ENCODE results near the gene KLC4. TPM values are rescaled to one million over a fixed set of nuclear protein-coding genes. Genes with fewer than 3 reads are reported as not detected.

The KLC4 gene
- total and polyA plus RNA-seq, 2 experiments from 2014 or later: 10.4 to 15.0 TPM

DNA sequence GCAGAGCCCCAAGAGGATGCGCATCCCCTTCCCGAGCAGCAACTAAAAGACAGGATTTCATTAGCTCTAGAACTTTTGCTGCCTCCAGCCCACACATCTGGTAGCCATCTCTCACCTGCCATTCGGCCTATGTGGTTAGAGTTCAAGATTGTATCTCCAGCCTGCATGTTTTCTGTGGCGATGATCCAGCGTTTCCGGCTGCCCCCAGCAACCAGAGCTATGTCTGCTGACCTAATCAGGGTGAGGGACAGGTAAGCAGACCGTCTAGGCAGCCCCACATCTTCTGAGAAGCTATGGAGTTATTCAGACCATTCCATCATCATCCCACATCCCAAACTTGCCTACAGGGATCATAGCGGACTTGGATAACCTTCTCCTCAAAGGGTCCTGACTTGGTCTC, 3.5 kb upstream of the KLC4 start:
- DNase-seq: no peak
- peaks cover 55% of the 10 kb centered on the region for H3K79me2 ChIP-seq (ENCODE audit: insufficient read depth)

DNA sequence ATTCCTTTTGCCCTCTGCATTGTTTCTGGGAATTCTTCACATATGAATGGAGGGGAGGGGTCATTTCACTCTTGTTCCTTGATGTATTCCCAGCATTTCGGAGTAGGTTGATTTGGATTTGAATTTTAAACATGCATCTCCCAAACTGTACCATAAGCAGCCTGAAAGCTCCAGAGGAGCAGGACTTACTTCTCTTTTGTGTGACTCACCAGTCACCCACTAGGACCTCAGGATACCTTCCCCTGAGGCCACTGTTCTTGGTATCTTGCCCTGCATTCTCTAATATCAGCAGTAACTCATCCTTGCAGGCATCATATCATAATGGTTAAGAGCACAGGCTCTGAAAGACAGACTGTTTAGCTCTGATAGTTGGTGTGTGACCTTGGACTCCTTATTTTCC, 900 bp upstream of the KLC4 start:
- peak overlapping the region; percentile 96 for H3K9ac ChIP-seq
- 0 to 8% methylated on average over 1 of the region's 1 CpG for WGBS, 2 experiments (ENCODE audit: low coverage in 1 of 2, low lambda C conversion rate in 2 of 2, missing lambda C conversion rate in 2 of 2)

More for the DNA sequence above, 3.5 kb upstream of the KLC4 start:
- Histone ChIP-seq H3K9me2 (ENCODE audit: insufficient read depth) (no peaks in the 10 kb centered on the region), H3K36me3 (ENCODE audit: low read depth) (peaks cover 3% of the 10 kb centered on the region; the same call in 1 of the 2 replicates), H3K27ac (no peak overlapping the region), H3K9me3 (ENCODE audit: low read depth) (no peaks in the 10 kb centered on the region), H3K27me3 (replicated peaks; ENCODE audit: insufficient read depth) (no peaks in the 10 kb centered on the region), H2AFZ (no peak overlapping the region), H3F3A (ENCODE audit: insufficient read depth) (no peaks in the 10 kb centered on the region), H3K4me3 (no peak overlapping the region), H4K20me1 (ENCODE audit: insufficient read depth) (no peaks in the 10 kb centered on the region), H3K4me2 (ENCODE audit: unreplicated experiment) (no peak overlapping the region), H3K9ac (no peak overlapping the region), H3K4me1 (ENCODE audit: insufficient read depth) (peaks cover 23% of the 10 kb centered on the region)
- in situ Hi-C loops (cut with MboI): no loop called here
- TF ChIP-seq EZH2 (IDR thresholded peaks at IDR 0.05; ENCODE audit: insufficient read depth, poor library complexity, severe bottlenecking) (no peak), EZH2phosphoT487 (IDR thresholded peaks at IDR 0.05; ENCODE audit: insufficient read depth, low read depth) (no peak)
- 65 to 72% methylated on average over 8 of the region's 8 CpGs for WGBS, 2 experiments (ENCODE audit: low coverage in 1 of 2, low lambda C conversion rate in 2 of 2, missing lambda C conversion rate in 2 of 2)

DNA sequence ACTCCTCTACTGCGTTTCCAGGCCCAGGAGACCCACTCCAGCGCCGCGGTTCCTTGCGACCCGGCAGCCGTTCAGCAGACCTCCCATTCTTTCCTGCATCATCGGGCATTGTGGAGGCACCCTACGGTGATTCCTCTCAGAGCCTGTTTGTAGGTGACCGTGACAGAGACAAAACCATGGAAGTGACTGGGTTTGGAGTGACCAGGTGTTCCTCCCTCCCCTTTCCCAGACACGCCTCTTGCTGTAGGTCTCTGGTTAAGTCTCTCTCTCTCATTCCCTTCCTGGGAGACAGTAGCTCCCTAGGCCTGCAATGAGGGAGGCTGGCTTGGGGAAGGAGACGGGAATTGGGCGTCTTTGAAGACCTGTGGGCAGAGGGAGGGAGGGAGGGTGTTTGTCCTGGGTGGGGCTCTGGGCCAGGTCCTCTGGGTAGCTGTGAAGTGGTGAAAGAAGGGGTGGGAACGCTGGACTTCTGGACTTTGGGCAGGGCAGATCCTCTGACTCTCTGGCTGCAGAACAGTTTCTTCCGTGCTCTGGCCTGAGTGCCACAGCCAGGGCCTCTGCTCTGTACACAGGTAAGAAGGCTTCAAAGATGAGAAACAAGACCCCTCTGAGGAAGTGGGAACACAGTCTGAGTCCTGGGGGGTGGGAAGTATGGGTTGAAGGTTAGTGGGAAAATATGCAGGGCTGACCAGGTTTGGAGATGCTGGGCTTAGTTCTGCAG, 763 bp downstream of the KLC4 start:
- no peaks in the 10 kb centered on the region for H3F3A ChIP-seq (ENCODE audit: insufficient read depth)
- peak overlapping the region; percentile 96 for H3K9ac ChIP-seq
- H2AFZ ChIP-seq: peak overlapping the region; percentile 88
- peaks cover 3% of the 10 kb centered on the region; the same call in 1 of the 2 replicates for H3K36me3 ChIP-seq (ENCODE audit: low read depth)
- no peaks in the 10 kb centered on the region for H3K27me3 ChIP-seq (replicated peaks; ENCODE audit: insufficient read depth)
- no peaks in the 10 kb centered on the region for H3K9me3 ChIP-seq (ENCODE audit: low read depth)
- in situ Hi-C loops (cut with MboI): loop anchor here (5.0 kb wide), 1 partner anchor 67 kb away; no protein-coding TSS in a partner anchor
- H3K27ac ChIP-seq: peak overlapping the region; percentile 72
- no peak for TF ChIP-seq EZH2phosphoT487 (IDR thresholded peaks at IDR 0.05; ENCODE audit: insufficient read depth, low read depth)
- TF ChIP-seq EZH2 (IDR thresholded peaks at IDR 0.05; ENCODE audit: insufficient read depth, poor library complexity, severe bottlenecking): no peak
- WGBS, 2 experiments (ENCODE audit: low coverage in 1 of 2, low lambda C conversion rate in 2 of 2, missing lambda C conversion rate in 2 of 2): 4 to 7% methylated on average over 13 to 15 of the region's 15 CpGs
- DNase-seq: peak; percentile 42
- peak overlapping the region; percentile 93 for H3K4me2 ChIP-seq (ENCODE audit: unreplicated experiment)
- peaks cover 5% of the 10 kb centered on the region; the same call in 1 of the 2 replicates for H3K4me1 ChIP-seq (ENCODE audit: insufficient read depth)
- H4K20me1 ChIP-seq (ENCODE audit: insufficient read depth): no peaks in the 10 kb centered on the region
- H3K4me3 ChIP-seq: peak overlapping the region; percentile 82
- H3K9me2 ChIP-seq (ENCODE audit: insufficient read depth): no peaks in the 10 kb centered on the region
- peaks cover 33% of the 10 kb centered on the region for H3K79me2 ChIP-seq (ENCODE audit: insufficient read depth)

More for the DNA sequence above, 900 bp upstream of the KLC4 start:
- Histone ChIP-seq H3K27ac (no peak overlapping the region), H3K9me3 (ENCODE audit: low read depth) (no peaks in the 10 kb centered on the region), H3K4me1 (ENCODE audit: insufficient read depth) (peaks cover 5% of the 10 kb centered on the region; the same call in 1 of the 2 replicates), H3K9me2 (ENCODE audit: insufficient read depth) (no peaks in the 10 kb centered on the region), H3K79me2 (ENCODE audit: insufficient read depth) (peaks cover 33% of the 10 kb centered on the region), H3K4me2 (ENCODE audit: unreplicated experiment) (peak overlapping the region; percentile 85), H2AFZ (peak overlapping the region; percentile 78; the same call in 1 of the 2 replicates), H3F3A (ENCODE audit: insufficient read depth) (no peaks in the 10 kb centered on the region), H4K20me1 (ENCODE audit: insufficient read depth) (no peaks in the 10 kb centered on the region), H3K36me3 (ENCODE audit: low read depth) (peaks cover 3% of the 10 kb centered on the region; the same call in 1 of the 2 replicates), H3K4me3 (peak overlapping the region; percentile 82), H3K27me3 (replicated peaks; ENCODE audit: insufficient read depth) (no peaks in the 10 kb centered on the region)
- in situ Hi-C loops (cut with MboI): no loop called here
- peak; percentile 42 for DNase-seq
- no peak for TF ChIP-seq EZH2 (IDR thresholded peaks at IDR 0.05; ENCODE audit: insufficient read depth, poor library complexity, severe bottlenecking)
- TF ChIP-seq EZH2phosphoT487 (IDR thresholded peaks at IDR 0.05; ENCODE audit: insufficient read depth, low read depth): no peak

DNA sequence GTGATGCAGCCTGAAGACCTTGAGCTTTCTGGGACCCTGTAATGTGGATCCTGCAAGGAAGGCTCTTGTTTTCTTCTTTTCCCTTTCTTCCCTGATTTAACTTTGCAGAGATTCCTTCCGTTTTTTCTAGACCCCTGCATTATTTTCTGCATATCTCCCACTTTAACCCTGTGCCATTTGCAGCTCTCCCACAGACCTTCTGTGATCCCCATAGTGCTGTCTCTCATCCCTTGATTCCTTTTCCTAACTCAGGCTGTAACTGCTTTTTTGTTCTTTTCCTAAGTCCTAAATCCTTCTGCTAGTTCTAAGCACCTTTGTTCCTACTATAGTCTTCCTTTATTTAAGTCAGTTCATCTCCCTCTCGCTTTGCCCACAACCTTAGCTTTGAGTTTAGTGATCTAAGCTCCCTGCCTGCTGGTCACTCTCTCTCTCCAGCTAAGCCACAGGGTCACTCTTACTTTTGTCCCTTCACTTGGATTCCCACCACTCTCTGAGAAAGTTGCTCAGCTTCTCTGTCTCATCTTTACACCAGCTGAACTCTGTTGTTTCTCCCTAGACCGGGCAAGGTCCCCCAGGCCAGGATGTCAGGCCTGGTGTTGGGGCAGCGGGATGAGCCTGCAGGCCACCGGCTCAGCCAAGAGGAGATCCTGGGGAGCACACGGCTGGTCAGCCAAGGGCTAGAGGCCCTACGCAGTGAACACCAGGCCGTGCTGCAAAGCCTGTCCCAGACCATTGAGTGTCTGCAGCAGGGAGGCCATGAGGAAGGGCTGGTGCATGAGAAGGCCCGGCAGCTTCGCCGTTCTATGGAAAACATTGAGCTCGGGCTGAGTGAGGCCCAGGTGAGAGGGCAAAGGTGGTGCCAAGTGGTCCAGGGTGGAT, 1.6 kb downstream of the KLC4 start:
- Histone ChIP-seq H4K20me1 (ENCODE audit: insufficient read depth) (no peaks in the 10 kb centered on the region), H3K4me1 (ENCODE audit: insufficient read depth) (peaks cover 5% of the 10 kb centered on the region; the same call in 1 of the 2 replicates), H3K4me2 (ENCODE audit: unreplicated experiment) (peak overlapping the region; percentile 93), H3K9ac (peak overlapping the region; percentile 96), H3K79me2 (ENCODE audit: insufficient read depth) (peaks cover 33% of the 10 kb centered on the region), H2AFZ (no peak overlapping the region; the same call in 1 of the 2 replicates), H3K9me2 (ENCODE audit: insufficient read depth) (no peaks in the 10 kb centered on the region), H3K9me3 (ENCODE audit: low read depth) (no peaks in the 10 kb centered on the region), H3K27ac (peak overlapping the region; percentile 72; the same call in 1 of the 2 replicates), H3K36me3 (ENCODE audit: low read depth) (peaks cover 3% of the 10 kb centered on the region; the same call in 1 of the 2 replicates), H3K4me3 (peak overlapping the region; percentile 82; the same call in 1 of the 2 replicates), H3F3A (ENCODE audit: insufficient read depth) (no peaks in the 10 kb centered on the region), H3K27me3 (replicated peaks; ENCODE audit: insufficient read depth) (no peaks in the 10 kb centered on the region)
- TF ChIP-seq EZH2phosphoT487 (IDR thresholded peaks at IDR 0.05; ENCODE audit: insufficient read depth, low read depth): no peak
- no peak for TF ChIP-seq EZH2 (IDR thresholded peaks at IDR 0.05; ENCODE audit: insufficient read depth, poor library complexity, severe bottlenecking)
- 81 to 88% methylated on average over 12 of the region's 12 CpGs for WGBS, 2 experiments (ENCODE audit: low coverage in 1 of 2, low lambda C conversion rate in 2 of 2, missing lambda C conversion rate in 2 of 2)
- in situ Hi-C loops (cut with MboI): loop anchor here (5.0 kb wide), 1 partner anchor 66 kb away; no protein-coding TSS in a partner anchor
- no peak for DNase-seq
